ENCODE measurements around the gene AP3B1. TPM values are rescaled to one million over a fixed set of nuclear protein-coding genes. Genes with fewer than 3 reads are reported as not detected.
"Not testable (repeated sequence)": the region's sequence is repeated elsewhere in the genome, so short reads cannot be mapped to it uniquely, and the experiment has no call there.

The AP3B1 gene
- total RNA-seq, 1 experiment from 2014 or later: 50.3 TPM

- Mint-ChIP-seq H3K36me3 (peaks cover 33% of the 10 kb centered on the region), H3K9me3 (peaks cover 41% of the 10 kb centered on the region), H3K4me1 (peaks cover 11% of the 10 kb centered on the region)
- TF ChIP-seq ZNF317 (CRISPR knock-in tag; IDR thresholded peaks at IDR 0.05; ENCODE audit: borderline replicate concordance, low read depth): peak; percentile 70; the same call in 1 of the 2 replicates
- H3K4me3 Mint-ChIP-seq; ATAC-seq; DNase-seq (ENCODE audit: low spot score); POLR2A ChIA-PET; H3K27me3 Mint-ChIP-seq (ENCODE audit: low read depth); H3K27ac Mint-ChIP-seq: not testable (repeated sequence)
- CTCF ChIA-PET: interaction anchor here (1.0 to 1.6 kb wide), 3 partner anchors 10 to 27 kb away, joined by 3 to 5 read pairs (median 4); no protein-coding TSS in a partner anchor
Observed at GRCh38 chr5:78066722-78067121, 227.8 kb downstream of the AP3B1 start.

GRCh38 chr5:78065663-78066062 lies 228.8 kb downstream of the AP3B1 start:
- peak; percentile 40 for DNase-seq (ENCODE audit: low spot score)
- H3K9me3 Mint-ChIP-seq: peaks cover 35% of the 10 kb centered on the region
- no peak overlapping the region for H3K27ac Mint-ChIP-seq
- H3K36me3 Mint-ChIP-seq: peaks cover 33% of the 10 kb centered on the region
- TF ChIP-seq ATF1 (CRISPR knock-in tag; IDR thresholded peaks at IDR 0.05) (no peak), ESRRA (CRISPR knock-in tag; IDR thresholded peaks at IDR 0.05; ENCODE audit: borderline replicate concordance) (no peak), FOXK1 (CRISPR knock-in tag; IDR thresholded peaks at IDR 0.05) (no peak), ZNF532 (CRISPR knock-in tag; IDR thresholded peaks at IDR 0.05; ENCODE audit: borderline replicate concordance) (no peak), ZNF232 (CRISPR knock-in tag; IDR thresholded peaks at IDR 0.05) (no peak), MYBL2 (CRISPR knock-in tag; IDR thresholded peaks at IDR 0.05) (no peak), CREM (CRISPR knock-in tag; IDR thresholded peaks at IDR 0.05) (no peak)
- ChIA-PET CTCF (interaction anchor here (0.6 to 2.0 kb wide), 7 partner anchors 11 to 226 kb away, joined by 3 to 6 read pairs (median 4); no protein-coding TSS in a partner anchor), POLR2A (no interaction called here)
- ATAC-seq: peak; percentile 83
- no peak overlapping the region for H3K4me3 Mint-ChIP-seq
- peaks cover 2% of the 10 kb centered on the region; the same call in 1 of the 2 replicates for H3K27me3 Mint-ChIP-seq (ENCODE audit: low read depth)
- peaks cover 11% of the 10 kb centered on the region for H3K4me1 Mint-ChIP-seq

GRCh38 chr5:78064941-78065472 lies 229.5 kb downstream of the AP3B1 start:
- CTCF ChIA-PET: interaction anchor here (0.7 to 2.0 kb wide), 5 partner anchors 11 to 67 kb away, joined by 3 to 6 read pairs (median 3); no protein-coding TSS in a partner anchor
- Mint-ChIP-seq H3K4me1 (peaks cover 11% of the 10 kb centered on the region), H3K36me3 (peaks cover 33% of the 10 kb centered on the region), H3K4me3 (no peak overlapping the region), H3K27me3 (ENCODE audit: low read depth) (peaks cover 2% of the 10 kb centered on the region; the same call in 1 of the 2 replicates), H3K9me3 (peaks cover 31% of the 10 kb centered on the region), H3K27ac (no peak overlapping the region)
- DNase-seq (ENCODE audit: low spot score) (no peak), ATAC-seq (peak; percentile 38)
- POLR2A ChIA-PET: no interaction called here
- TF ChIP-seq ZNF396 (CRISPR knock-in tag; IDR thresholded peaks at IDR 0.05; ENCODE audit: borderline replicate concordance) (no peak), JUN (CRISPR knock-in tag; IDR thresholded peaks at IDR 0.05) (no peak), ZMAT4 (CRISPR knock-in tag; IDR thresholded peaks at IDR 0.05) (no peak), ELF4 (CRISPR knock-in tag; IDR thresholded peaks at IDR 0.05; ENCODE audit: low read depth) (no peak), ATF1 (CRISPR knock-in tag; IDR thresholded peaks at IDR 0.05) (no peak), ZSCAN18 (CRISPR knock-in tag; IDR thresholded peaks at IDR 0.05) (no peak), ZNF281 (CRISPR knock-in tag; IDR thresholded peaks at IDR 0.05) (no peak), E2F4 (CRISPR knock-in tag; IDR thresholded peaks at IDR 0.05; ENCODE audit: borderline replicate concordance, low read depth) (no peak), NFE2L1 (CRISPR knock-in tag; IDR thresholded peaks at IDR 0.05) (no peak), MLX (CRISPR knock-in tag; IDR thresholded peaks at IDR 0.05) (no peak), JAZF1 (CRISPR knock-in tag; IDR thresholded peaks at IDR 0.05) (no peak), SOX15 (CRISPR knock-in tag; IDR thresholded peaks at IDR 0.05) (no peak)
